ENCODE results near the gene PIGH.

- TF ChIP-seq POLR2A (IDR thresholded peaks at IDR 0.05; ENCODE audit: low read depth, low read length): no peak
- TF ChIP-seq POLR2AphosphoS5 (IDR thresholded peaks at IDR 0.05; ENCODE audit: low read depth, low read length): no peak
Observed at GRCh38 chr14:67566908-67567307, 33.2 kb downstream of the PIGH start.

Measured in GM12892 (cell line).